HepG2 (cell line): ENCODE data around the gene VASN. TPM values are rescaled to one million over a fixed set of nuclear protein-coding genes. Genes with fewer than 3 reads are reported as not detected.

ENCODE experiments used
- AGO1 ChIP-seq: fragments of 200-400 bp; formaldehyde crosslinking; IDR thresholded peaks from 2 replicates; pipeline ENCODE4 v1.6.1; 2017; ENCODE audit warnings: mild to moderate bottlenecking, low read depth, low read length, moderate library complexity; ENCODE audit not compliant: poor library complexity, severe bottlenecking
- AGO2 ChIP-seq: fragments of 200-400 bp; formaldehyde crosslinking; optimal IDR thresholded peaks from 2 replicates; pipeline ENCODE3; 2017; ENCODE audit warnings: mild to moderate bottlenecking, low read depth, low read length, moderate library complexity
- ASH2L ChIP-seq: fragments of 300-600, 200-600 bp; sonication (generic); IDR thresholded peaks from 2 replicates; pipeline ENCODE4 v1.7.0; 2017; ENCODE audit warnings: low read depth, mild to moderate bottlenecking, moderate library complexity, mixed read lengths, low read length; ENCODE audit not compliant: insufficient read length
- NFIB ChIP-seq: sonication (generic); formaldehyde crosslinking; IDR thresholded peaks from 2 replicates; pipeline ENCODE4 v1.9.0; 2021; ENCODE audit warnings: missing genetic modification reagents, mild to moderate bottlenecking, borderline replicate concordance
- POLR2G ChIP-seq: fragments of 200-400 bp; formaldehyde crosslinking; IDR thresholded peaks from 2 replicates; pipeline ENCODE4 v1.6.1; 2018; ENCODE audit warnings: mild to moderate bottlenecking, low read depth, low read length, moderate library complexity
- PRDM4 ChIP-seq: sonication (generic); formaldehyde crosslinking; IDR thresholded peaks from 2 replicates; pipeline ENCODE4 v1.9.0; 2021; ENCODE audit warnings: missing genetic modification reagents, borderline replicate concordance
- PRPF4 ChIP-seq: fragments of 200-400 bp; formaldehyde crosslinking; IDR thresholded peaks from 2 replicates; pipeline ENCODE4 v1.6.1; 2016; ENCODE audit warnings: low read length, low read depth; ENCODE audit not compliant: poor library complexity, severe bottlenecking
- SP1 ChIP-seq, 2 experiments: fragments of 450-650 bp in 1 of 2; sonication (generic) in 1 of 2; formaldehyde crosslinking in 1 of 2; IDR thresholded peaks; 2 replicates each; pipeline versions ENCODE4 v1.4.0 to v1.6.1; 2016 to 2020; ENCODE audit warnings: missing genetic modification reagents in 1 of 2
- ZKSCAN1 ChIP-seq: fragments of 150-350 bp; IDR thresholded peaks from 2 replicates; pipeline ENCODE4 v1.6.1; 2014; ENCODE audit warnings: low read length
- polyA plus RNA-seq, 8 experiments: library from polyadenylated mRNA; depleted of rRNA in 3 of 8; stranded (reverse) in 7 of 8; unstranded in 1 of 8; fragments of >200 nt; fragmentation: Illumina TruSeq in 4 of 8; extraction: Trizol in 4 of 8; gene quantifications; 2 replicates each; pipeline versions ENCODE4 v1.2.1 to v1.2.3, GENCODE V29; 2011 to 2016; ENCODE audit warnings: low read depth in 4 of 8, missing spikeins in 1 of 8, mixed read lengths in 1 of 8; ENCODE audit not compliant: insufficient read depth in 1 of 8
- total RNA-seq, 5 experiments: library from RNA; depleted of rRNA; stranded (reverse); fragments of >200 nt; fragmentation: Illumina TruSeq; extraction: Trizol; gene quantifications; 2 replicates each; pipeline ENCODE4 v1.2.3, GENCODE V29; 2016; ENCODE audit warnings: low read depth in 1 of 5
- TF ChIP-seq, protein P1 (sequence below): IDR thresholded peaks from 2 replicates; pipeline ENCODE4 v1.6.1; 2016; ENCODE audit warnings: low read depth, borderline replicate concordance
- TF ChIP-seq, protein P2 (sequence below): sonication (generic); formaldehyde crosslinking; IDR thresholded peaks from 2 replicates; pipeline ENCODE4 v1.4.0; 2020; ENCODE audit warnings: missing genetic modification reagents
- TF ChIP-seq, protein P3 (sequence below), 2 experiments: fragments of 450-650 bp in 1 of 2; sonication (generic) in 1 of 2; formaldehyde crosslinking in 1 of 2; IDR thresholded peaks; 2 replicates each; pipeline versions ENCODE4 v1.6.1 to v1.8.0; 2016 to 2022; ENCODE audit warnings: antibody characterized with exemption in 1 of 2, mild to moderate bottlenecking in 1 of 2, missing genetic modification reagents in 1 of 2

The VASN gene
- total and polyA plus RNA-seq, 2 of the 13 experiments (the other 11 are each of a cell fraction or from before 2014, with no cell fraction given): 8.4 to 18.2 TPM

GRCh38 chr16:4385789-4386450 lies 14.3 kb downstream of the VASN start (continued):
- TF ChIP-seq POLR2G (peak; percentile 27; the same call in 1 of the 2 replicates), SP1 (IDR thresholded peaks at IDR 0.05) (no peak), SP1 (CRISPR knock-in tag; IDR thresholded peaks at IDR 0.05) (no peak), ZKSCAN1 (no peak), PRDM4 (no peak), AGO1 (peak; percentile 76), PRPF4 (no peak), AGO2 (peak; percentile 39), ASH2L (no peak), NFIB (CRISPR knock-in tag) (no peak)
- TF ChIP-seq, protein P1, sequence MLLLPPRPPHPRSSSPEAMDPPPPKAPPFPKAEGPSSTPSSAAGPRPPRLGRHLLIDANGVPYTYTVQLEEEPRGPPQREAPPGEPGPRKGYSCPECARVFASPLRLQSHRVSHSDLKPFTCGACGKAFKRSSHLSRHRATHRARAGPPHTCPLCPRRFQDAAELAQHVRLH (CRISPR knock-in tag): no peak
- TF ChIP-seq, protein P2, sequence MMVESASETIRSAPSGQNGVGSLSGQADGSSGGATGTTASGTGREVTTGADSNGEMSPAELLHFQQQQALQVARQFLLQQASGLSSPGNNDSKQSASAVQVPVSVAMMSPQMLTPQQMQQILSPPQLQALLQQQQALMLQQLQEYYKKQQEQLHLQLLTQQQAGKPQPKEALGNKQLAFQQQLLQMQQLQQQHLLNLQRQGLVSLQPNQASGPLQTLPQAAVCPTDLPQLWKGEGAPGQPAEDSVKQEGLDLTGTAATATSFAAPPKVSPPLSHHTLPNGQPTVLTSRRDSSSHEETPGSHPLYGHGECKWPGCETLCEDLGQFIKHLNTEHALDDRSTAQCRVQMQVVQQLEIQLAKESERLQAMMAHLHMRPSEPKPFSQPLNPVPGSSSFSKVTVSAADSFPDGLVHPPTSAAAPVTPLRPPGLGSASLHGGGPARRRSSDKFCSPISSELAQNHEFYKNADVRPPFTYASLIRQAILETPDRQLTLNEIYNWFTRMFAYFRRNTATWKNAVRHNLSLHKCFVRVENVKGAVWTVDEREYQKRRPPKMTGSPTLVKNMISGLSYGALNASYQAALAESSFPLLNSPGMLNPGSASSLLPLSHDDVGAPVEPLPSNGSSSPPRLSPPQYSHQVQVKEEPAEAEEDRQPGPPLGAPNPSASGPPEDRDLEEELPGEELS (CRISPR knock-in tag): no peak
- TF ChIP-seq, protein P3, sequence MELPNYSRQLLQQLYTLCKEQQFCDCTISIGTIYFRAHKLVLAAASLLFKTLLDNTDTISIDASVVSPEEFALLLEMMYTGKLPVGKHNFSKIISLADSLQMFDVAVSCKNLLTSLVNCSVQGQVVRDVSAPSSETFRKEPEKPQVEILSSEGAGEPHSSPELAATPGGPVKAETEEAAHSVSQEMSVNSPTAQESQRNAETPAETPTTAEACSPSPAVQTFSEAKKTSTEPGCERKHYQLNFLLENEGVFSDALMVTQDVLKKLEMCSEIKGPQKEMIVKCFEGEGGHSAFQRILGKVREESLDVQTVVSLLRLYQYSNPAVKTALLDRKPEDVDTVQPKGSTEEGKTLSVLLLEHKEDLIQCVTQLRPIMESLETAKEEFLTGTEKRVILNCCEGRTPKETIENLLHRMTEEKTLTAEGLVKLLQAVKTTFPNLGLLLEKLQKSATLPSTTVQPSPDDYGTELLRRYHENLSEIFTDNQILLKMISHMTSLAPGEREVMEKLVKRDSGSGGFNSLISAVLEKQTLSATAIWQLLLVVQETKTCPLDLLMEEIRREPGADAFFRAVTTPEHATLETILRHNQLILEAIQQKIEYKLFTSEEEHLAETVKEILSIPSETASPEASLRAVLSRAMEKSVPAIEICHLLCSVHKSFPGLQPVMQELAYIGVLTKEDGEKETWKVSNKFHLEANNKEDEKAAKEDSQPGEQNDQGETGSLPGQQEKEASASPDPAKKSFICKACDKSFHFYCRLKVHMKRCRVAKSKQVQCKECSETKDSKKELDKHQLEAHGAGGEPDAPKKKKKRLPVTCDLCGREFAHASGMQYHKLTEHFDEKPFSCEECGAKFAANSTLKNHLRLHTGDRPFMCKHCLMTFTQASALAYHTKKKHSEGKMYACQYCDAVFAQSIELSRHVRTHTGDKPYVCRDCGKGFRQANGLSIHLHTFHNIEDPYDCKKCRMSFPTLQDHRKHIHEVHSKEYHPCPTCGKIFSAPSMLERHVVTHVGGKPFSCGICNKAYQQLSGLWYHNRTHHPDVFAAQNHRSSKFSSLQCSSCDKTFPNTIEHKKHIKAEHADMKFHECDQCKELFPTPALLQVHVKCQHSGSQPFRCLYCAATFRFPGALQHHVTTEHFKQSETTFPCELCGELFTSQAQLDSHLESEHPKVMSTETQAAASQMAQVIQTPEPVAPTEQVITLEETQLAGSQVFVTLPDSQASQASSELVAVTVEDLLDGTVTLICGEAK (IDR thresholded peaks at IDR 0.05): no peak
- TF ChIP-seq, protein P3 (CRISPR knock-in tag; IDR thresholded peaks at IDR 0.05): no peak
- TF ChIP-seq, all 625 proteins: peak for 3
